Forelimb muscle (tissue), 1 donor: ENCODE data around the gene BICC1. TPM values are rescaled to one million over a fixed set of nuclear protein-coding genes. Genes with fewer than 3 reads are reported as not detected.
"Not testable (repeated sequence)": the region's sequence is repeated elsewhere in the genome, so short reads cannot be mapped to it uniquely, and the experiment has no call there.

Experiments
- DNase-seq: peaks from one replicate; pipeline ENCODE4 v3.0.0-alpha.2; 2013; ENCODE audit warnings: low read depth
- polyA plus RNA-seq: library from polyadenylated mRNA; unstranded; fragments of 120-200 nt; gene quantifications from one replicate; pipeline ENCODE4 v1.2.1, GENCODE V29; 2013; ENCODE audit not compliant: insufficient read length

BICC1 gene
- polyA plus RNA-seq, 1 donor = 14.5 TPM

GRCh38 chr10:58854811-58855210 lies 342.1 kb downstream of the BICC1 start:
- DNase-seq = no peak

- DNase-seq = no peak
Measured at GRCh38 chr10:58856508-58857240, 344.0 kb downstream of the BICC1 start.

- no peak for DNase-seq
Measured at GRCh38 chr10:58857251-58857805, 344.7 kb downstream of the BICC1 start.

- DNase-seq = not testable (repeated sequence)
Measured at GRCh38 chr10:58858123-58858522, 345.5 kb downstream of the BICC1 start.

- DNase-seq = no peak
Measured at GRCh38 chr10:58859526-58859925, 346.9 kb downstream of the BICC1 start.

- DNase-seq = no peak
Measured at GRCh38 chr10:58867683-58868082, 355.0 kb downstream of the BICC1 start.

- no peak for DNase-seq
Measured at GRCh38 chr10:58868736-58869435, 356.2 kb downstream of the BICC1 start.

GRCh38 chr10:58870070-58870469 lies 357.4 kb downstream of the BICC1 start:
- no peak for DNase-seq

GRCh38 chr10:58873161-58873560 lies 360.5 kb downstream of the BICC1 start:
- DNase-seq = no peak

Other genes starting within 250 kb of the BICC1 start
- gene IPMK, start 245.0 kb upstream of the BICC1 start, polyA plus RNA-seq = 3.3 TPM
- gene CISD1, start 243.7 kb upstream of the BICC1 start, polyA plus RNA-seq = 25.2 TPM
- 14.0 TPM for gene UBE2D1, start 177.9 kb upstream of the BICC1 start, polyA plus RNA-seq
- 30.4 TPM for gene TFAM, start 127.5 kb upstream of the BICC1 start, polyA plus RNA-seq